Esophagus muscularis mucosa (tissue), 4 donors: Measurements from ENCODE around the gene CD14. TPM values are rescaled to one million over a fixed set of nuclear protein-coding genes. Genes with fewer than 3 reads are reported as not detected.
"Not testable (repeated sequence)": the region's sequence is repeated elsewhere in the genome, so short reads cannot be mapped to it uniquely, and the experiment has no call there.

Experiments used
- DNase-seq: peaks from one replicate; pipeline ENCODE4 v3.0.0-alpha.2; 2017; ENCODE audit errors: extremely low spot score
- H3K27ac ChIP-seq, 4 donors: fragments of 200-600 bp; sonication (generic); replicated peaks in 1 of 4; 1 replicate in 3 of 4; 2 replicates in 1 of 4; pipeline ENCODE4 v1.5.1; 2016 to 2019; ENCODE audit warnings: mild to moderate bottlenecking in 1 of 4
- H3K27me3 ChIP-seq, 4 donors: fragments of 200-600 bp; sonication (generic); one replicate each; pipeline versions ENCODE4 v1.5.1 to v1.6.0; 2016 to 2019
- H3K36me3 ChIP-seq, 4 donors: fragments of 200-600 bp; sonication (generic); one replicate each; pipeline ENCODE4 v1.5.1; 2016 to 2019
- H3K4me1 ChIP-seq, 4 donors: fragments of 200-600 bp; sonication (generic); one replicate each; pipeline ENCODE4 v1.5.1; 2016 to 2019
- H3K4me3 ChIP-seq, 4 donors: fragments of 200-600 bp; sonication (generic); 1 replicate in 2 of 4; 2 replicates in 2 of 4; pipeline ENCODE4 v1.5.1; 2016 to 2019; ENCODE audit warnings: mild to moderate bottlenecking in 4 of 4, moderate library complexity in 1 of 4
- H3K9me3 ChIP-seq, 4 donors: fragments of 200-600 bp; sonication (generic); 1 replicate in 3 of 4; 2 replicates in 1 of 4; pipeline ENCODE4 v1.5.1; 2016 to 2019
- EP300 ChIP-seq: sonication (generic); formaldehyde crosslinking; IDR thresholded peaks from one replicate; pipeline ENCODE4 v1.6.1; 2017; ENCODE audit warnings: antibody characterized with exemption
- POLR2A ChIP-seq: fragments of 450-650 bp; IDR thresholded peaks from one replicate; pipeline ENCODE4 v1.6.1; 2017; ENCODE audit warnings: antibody characterized with exemption, moderate library complexity, mild to moderate bottlenecking, low read depth
- POLR2AphosphoS5 ChIP-seq, 2 donors: sonication (generic); formaldehyde crosslinking; IDR thresholded peaks; one replicate each; pipeline ENCODE4 v1.6.1; 2017; ENCODE audit warnings: antibody characterized with exemption in 2 of 2
- WGBS: methylation state at CpG from one replicate; pipeline ENCODE4 v1.1.5; 2018; 5-methylcytosine and 5-hydroxymethylcytosine counted together
- intact Hi-C: fragments of 100-400 bp; cut with DNase I; formaldehyde crosslinking; loops from one replicate; pipeline ENCODE4 v1.15.1; 2023
- total RNA-seq, 4 donors: library from RNA; depleted of rRNA; stranded (reverse); fragments of >200 nt; gene quantifications; one replicate each; pipeline versions ENCODE4 v1.1.0 to v1.2.1, GENCODE V29; 2016
- TF ChIP-seq, protein P1 (sequence below), 3 experiments: fragments of 200-600 bp in 2 of 3; fragments of 450-650 bp in 1 of 3; sonication (generic) in 2 of 3; IDR thresholded peaks; one replicate each; pipeline ENCODE4 v1.5.1; 2017 to 2019; ENCODE audit warnings: antibody characterized with exemption in 3 of 3, mild to moderate bottlenecking in 2 of 3, moderate library complexity in 1 of 3

The CD14 gene
- total RNA-seq, 4 donors from 2014 or later, result 34.9 to 125 (median 56.1) TPM

DNA sequence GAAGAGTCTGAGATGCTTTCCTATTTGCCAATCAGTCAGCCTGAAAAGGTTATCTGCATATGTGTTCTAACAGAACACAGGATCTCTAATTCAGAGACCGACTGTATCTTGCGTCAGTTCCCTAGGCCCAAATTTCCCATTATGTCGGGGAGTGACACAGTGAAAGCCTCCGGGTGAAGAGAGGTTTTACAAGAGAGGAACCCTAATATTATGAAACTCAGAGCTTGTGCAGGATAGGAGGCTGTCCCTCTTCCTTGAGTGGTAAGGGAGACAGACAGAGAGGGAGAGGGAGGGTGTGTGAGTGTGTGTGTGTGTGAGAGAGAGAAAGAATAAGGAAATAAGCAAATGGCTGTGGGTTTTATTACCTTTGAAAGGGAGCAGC lies 1.9 kb downstream of the CD14 start:
- no peak for DNase-seq

DNA sequence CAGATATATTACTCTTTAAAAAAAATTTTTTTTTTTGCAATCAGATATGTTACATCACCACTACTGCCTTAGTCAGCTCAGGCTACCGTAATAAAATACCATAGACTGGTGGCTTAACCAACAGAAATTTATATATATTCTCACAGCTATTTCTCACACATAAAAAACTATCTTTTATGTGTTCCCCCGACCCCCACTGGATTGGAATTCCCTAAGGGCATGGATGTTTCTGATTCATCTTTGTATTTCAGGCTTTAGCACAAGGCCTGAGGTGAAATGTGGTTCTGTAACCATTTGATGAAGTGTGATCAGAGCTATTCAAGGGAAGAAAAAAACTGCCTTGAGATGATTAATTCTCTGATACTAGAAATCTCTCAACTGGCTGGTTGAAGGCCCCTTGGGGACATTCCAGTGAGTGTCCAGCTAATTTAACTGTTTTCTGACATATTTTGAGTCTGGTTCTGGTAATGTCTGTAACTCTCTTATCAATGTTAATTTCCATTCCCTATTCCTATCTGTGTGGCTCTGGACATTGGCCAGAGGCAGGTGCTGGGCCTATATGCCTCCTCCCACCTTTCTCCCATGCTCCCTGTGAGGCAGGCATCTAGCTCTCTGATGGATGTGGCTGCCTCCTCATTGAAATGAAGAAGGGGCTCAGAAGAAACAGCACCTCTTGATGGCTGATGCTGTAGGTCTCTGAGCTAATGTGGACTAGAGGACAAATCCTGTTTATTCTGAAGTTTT lies 2.5 kb downstream of the CD14 start:
- intact Hi-C loops, result no loop called here
- WGBS, result 52% methylated on average over 2 of the region's 2 CpGs
- H3K4me3 ChIP-seq, result peak overlapping the region; percentile 59 to 66 (median 61)

More for the DNA sequence above, 1.9 kb downstream of the CD14 start:
- H3K27ac ChIP-seq, result peak overlapping the region; percentile 45 to 71 (median 61)
- H3K9me3 ChIP-seq, result no peaks in the 10 kb centered on the region
- 89% methylated on average over 4 of the region's 4 CpGs for WGBS
- no peaks in the 10 kb centered on the region for H3K36me3 ChIP-seq
- peak overlapping the region; percentile 59 to 66 (median 61) for H3K4me3 ChIP-seq
- TF ChIP-seq POLR2A (no peak), POLR2AphosphoS5 (IDR thresholded peaks at IDR 0.05) (no peak), EP300 (no peak)
- TF ChIP-seq, protein P1, sequence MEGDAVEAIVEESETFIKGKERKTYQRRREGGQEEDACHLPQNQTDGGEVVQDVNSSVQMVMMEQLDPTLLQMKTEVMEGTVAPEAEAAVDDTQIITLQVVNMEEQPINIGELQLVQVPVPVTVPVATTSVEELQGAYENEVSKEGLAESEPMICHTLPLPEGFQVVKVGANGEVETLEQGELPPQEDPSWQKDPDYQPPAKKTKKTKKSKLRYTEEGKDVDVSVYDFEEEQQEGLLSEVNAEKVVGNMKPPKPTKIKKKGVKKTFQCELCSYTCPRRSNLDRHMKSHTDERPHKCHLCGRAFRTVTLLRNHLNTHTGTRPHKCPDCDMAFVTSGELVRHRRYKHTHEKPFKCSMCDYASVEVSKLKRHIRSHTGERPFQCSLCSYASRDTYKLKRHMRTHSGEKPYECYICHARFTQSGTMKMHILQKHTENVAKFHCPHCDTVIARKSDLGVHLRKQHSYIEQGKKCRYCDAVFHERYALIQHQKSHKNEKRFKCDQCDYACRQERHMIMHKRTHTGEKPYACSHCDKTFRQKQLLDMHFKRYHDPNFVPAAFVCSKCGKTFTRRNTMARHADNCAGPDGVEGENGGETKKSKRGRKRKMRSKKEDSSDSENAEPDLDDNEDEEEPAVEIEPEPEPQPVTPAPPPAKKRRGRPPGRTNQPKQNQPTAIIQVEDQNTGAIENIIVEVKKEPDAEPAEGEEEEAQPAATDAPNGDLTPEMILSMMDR (IDR thresholded peaks at IDR 0.05), result no peak
- intact Hi-C loops, result no loop called here
- H3K4me1 ChIP-seq, result peaks cover 8 to 31% (median 24%) of the 10 kb centered on the region in 4 donors
- H3K27me3 ChIP-seq, result no peaks in the 10 kb centered on the region

DNA sequence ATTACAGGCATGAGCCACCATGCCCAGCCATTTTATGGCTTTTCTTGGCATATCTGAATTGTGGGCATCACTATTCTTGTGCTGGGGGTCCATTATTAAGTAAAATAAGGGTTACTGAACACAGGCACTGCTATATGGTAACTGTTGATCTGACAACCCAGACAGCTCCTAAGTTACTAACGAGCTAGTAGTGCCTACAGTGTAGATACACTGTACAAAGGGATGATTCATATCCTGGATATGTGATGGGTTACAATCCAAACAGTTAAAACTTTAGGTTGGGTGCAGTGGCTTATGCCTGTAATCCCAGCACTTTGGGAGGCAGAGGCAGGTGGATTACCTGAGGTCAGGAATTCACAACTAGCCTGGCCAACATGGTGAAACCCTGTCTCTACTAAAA lies 4.3 kb downstream of the CD14 start:
- intact Hi-C loops, result no loop called here
- Histone ChIP-seq H3K36me3 (no peaks in the 10 kb centered on the region), H3K4me3 (no peak overlapping the region), H3K9me3 (no peaks in the 10 kb centered on the region), H3K27ac (no peak overlapping the region), H3K27me3 (no peaks in the 10 kb centered on the region), H3K4me1 (peaks cover 8 to 24% (median 23%) of the 10 kb centered on the region in 4 donors)
- 25% methylated on average over 1 of the region's 1 CpG for WGBS
- no peak for DNase-seq
- TF ChIP-seq EP300 (no peak), POLR2A (no peak), POLR2AphosphoS5 (IDR thresholded peaks at IDR 0.05) (no peak)
- TF ChIP-seq, protein P1 (IDR thresholded peaks at IDR 0.05), result no peak

More for the DNA sequence above, 2.5 kb downstream of the CD14 start:
- TF ChIP-seq, protein P1 (IDR thresholded peaks at IDR 0.05), result no peak
- TF ChIP-seq POLR2AphosphoS5 (IDR thresholded peaks at IDR 0.05), result no peak
- no peak for TF ChIP-seq EP300
- TF ChIP-seq POLR2A, result no peak
- no peak for DNase-seq
- Histone ChIP-seq H3K9me3 (no peaks in the 10 kb centered on the region), H3K36me3 (no peaks in the 10 kb centered on the region), H3K27ac (peak overlapping the region in 3 of 4 donors; percentile 45 to 71 (median 51)), H3K27me3 (no peaks in the 10 kb centered on the region), H3K4me1 (peaks cover 8 to 31% (median 24%) of the 10 kb centered on the region in 4 donors)

DNA sequence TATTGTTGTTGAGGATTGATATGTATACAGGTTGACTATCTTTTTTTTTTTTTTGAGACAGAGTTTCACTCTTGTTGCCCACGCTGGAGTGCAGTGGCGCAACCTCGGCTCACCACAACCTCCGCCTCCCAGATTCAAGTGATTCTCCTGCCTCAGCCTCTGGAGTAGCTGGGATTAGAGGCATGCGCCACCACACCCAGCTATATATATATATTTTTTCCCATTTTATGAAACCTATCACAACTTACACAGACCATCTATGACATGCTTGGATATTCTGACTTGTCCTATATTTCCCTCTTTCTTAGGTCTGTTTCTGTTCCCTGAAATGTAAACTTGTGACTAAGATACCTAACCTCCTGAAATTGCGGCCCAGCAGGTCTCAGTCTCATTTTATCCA lies 5.0 kb downstream of the CD14 start:
- Histone ChIP-seq H3K9me3 (no peaks in the 10 kb centered on the region), H3K27ac (no peak overlapping the region), H3K27me3 (no peaks in the 10 kb centered on the region), H3K4me1 (peaks cover 8 to 18% (median 16%) of the 10 kb centered on the region in 4 donors), H3K4me3 (no peak overlapping the region), H3K36me3 (no peaks in the 10 kb centered on the region)
- WGBS, result 93% methylated on average over 6 of the region's 6 CpGs
- TF ChIP-seq POLR2AphosphoS5 (IDR thresholded peaks at IDR 0.05) (no peak), POLR2A (no peak), EP300 (no peak)
- TF ChIP-seq, protein P1 (IDR thresholded peaks at IDR 0.05), result no peak
- no peak for DNase-seq
- intact Hi-C loops, result no loop called here

DNA sequence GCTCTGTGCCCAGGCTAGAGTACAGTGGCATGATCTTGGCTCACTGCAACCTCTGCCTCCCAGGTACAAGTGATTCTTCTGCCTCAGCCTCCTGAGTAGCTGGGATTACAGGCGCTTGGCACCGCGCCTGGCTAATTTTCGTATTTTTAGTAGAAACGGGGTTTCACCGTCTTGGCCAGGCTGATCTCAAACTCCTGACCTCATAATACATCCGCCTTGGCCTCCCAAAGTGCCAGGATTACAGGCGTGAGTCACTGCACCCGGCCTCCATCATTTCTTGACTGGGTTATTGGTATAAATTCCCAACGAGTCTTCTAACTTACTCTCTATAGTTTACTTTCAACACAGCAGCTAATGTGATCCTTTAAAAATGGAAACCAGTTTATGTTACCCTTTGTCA lies 8.1 kb downstream of the CD14 start:
- H3K36me3 ChIP-seq, DNase-seq, intact Hi-C loops, H3K4me1 ChIP-seq, H3K4me3 ChIP-seq, H3K27ac ChIP-seq, H3K27me3 ChIP-seq, H3K9me3 ChIP-seq: not testable (repeated sequence)
- 84% methylated on average over 10 of the region's 10 CpGs for WGBS

DNA sequence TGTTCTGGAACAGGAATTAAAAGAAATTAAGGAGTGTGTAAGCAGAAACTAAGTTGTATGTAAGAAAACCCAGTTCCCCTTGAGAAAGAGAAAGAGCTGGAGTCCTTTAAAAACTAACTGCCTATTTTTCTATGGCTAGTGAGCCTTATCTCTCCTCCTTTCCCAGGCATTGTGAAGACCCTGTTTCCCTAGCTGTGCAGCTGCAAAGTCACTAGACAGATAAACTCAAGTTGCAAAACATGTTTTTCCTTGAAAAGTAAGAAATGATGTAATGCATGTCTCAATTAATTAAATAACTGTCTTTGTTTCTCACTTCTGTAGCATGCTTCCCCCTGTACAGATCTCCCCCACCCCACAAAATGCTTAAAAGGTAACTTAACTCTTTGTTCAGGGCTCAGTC lies 9.9 kb downstream of the CD14 start:
- H3K4me1 ChIP-seq, H3K27ac ChIP-seq, DNase-seq, H3K4me3 ChIP-seq, H3K9me3 ChIP-seq, H3K27me3 ChIP-seq, intact Hi-C loops, H3K36me3 ChIP-seq: not testable (repeated sequence)
